SH-SY5Y (cell line): ENCODE data around the gene ETV3.

ENCODE experiments used
- GATA2 ChIP-seq: IDR thresholded peaks from 2 replicates; pipeline ENCODE4 v1.6.1; 2011; ENCODE audit warnings: mild to moderate bottlenecking, low read depth, low read length
- GATA3 ChIP-seq: IDR thresholded peaks from 2 replicates; pipeline ENCODE4 v1.6.1; 2011; ENCODE audit warnings: low read depth, mild to moderate bottlenecking, low read length, moderate library complexity

- TF ChIP-seq GATA2 (no peak), GATA3 (no peak)
Measured at GRCh38 chr1:157147906-157148700, 9.9 kb upstream of the ETV3 start.
